ENCODE data around the gene KCNJ12. TPM values are rescaled to one million over a fixed set of nuclear protein-coding genes. Genes with fewer than 3 reads are reported as not detected.

The KCNJ12 gene
- total RNA-seq, 1 donor from 2014 or later = 0.76 TPM

- no peaks in the 10 kb centered on the region for H3K9me3 Mint-ChIP-seq
- no peak overlapping the region for H3K27ac Mint-ChIP-seq
- TF ChIP-seq CTCF (IDR thresholded peaks at IDR 0.05; ENCODE audit: unreplicated experiment) = no peak
- H3K36me3 Mint-ChIP-seq = no peaks in the 10 kb centered on the region
- H3K27me3 Mint-ChIP-seq (ENCODE audit: low read depth) = peaks cover 2% of the 10 kb centered on the region
- H3K4me3 Mint-ChIP-seq = no peak overlapping the region
- no peaks in the 10 kb centered on the region for H3K4me1 Mint-ChIP-seq
- no peak for DNase-seq (ENCODE audit: low spot score in 2 of 2, unreplicated experiment in 2 of 2)
These were observed 16.7 kb upstream of the KCNJ12 start for GRCh38 chr17:21359483-21359840.

GRCh38 chr17:21360048-21360447, 16.1 kb upstream of the KCNJ12 start:
- no peak for DNase-seq (ENCODE audit: low spot score in 2 of 2, unreplicated experiment in 2 of 2)
- no peaks in the 10 kb centered on the region for H3K36me3 Mint-ChIP-seq
- H3K4me1 Mint-ChIP-seq = no peaks in the 10 kb centered on the region
- TF ChIP-seq CTCF (IDR thresholded peaks at IDR 0.05; ENCODE audit: unreplicated experiment) = no peak
- peaks cover 2% of the 10 kb centered on the region for H3K27me3 Mint-ChIP-seq (ENCODE audit: low read depth)
- no peak overlapping the region for H3K4me3 Mint-ChIP-seq
- H3K27ac Mint-ChIP-seq = no peak overlapping the region
- H3K9me3 Mint-ChIP-seq = no peaks in the 10 kb centered on the region

- Mint-ChIP-seq H3K36me3 (no peaks in the 10 kb centered on the region), H3K4me3 (no peak overlapping the region), H3K4me1 (no peaks in the 10 kb centered on the region), H3K27ac (no peak overlapping the region), H3K27me3 (ENCODE audit: low read depth) (peaks cover 2% of the 10 kb centered on the region), H3K9me3 (no peaks in the 10 kb centered on the region)
- DNase-seq (ENCODE audit: low spot score in 2 of 2, unreplicated experiment in 2 of 2) = no peak
- TF ChIP-seq CTCF (IDR thresholded peaks at IDR 0.05; ENCODE audit: unreplicated experiment) = no peak
These were observed 14.9 kb upstream of the KCNJ12 start for GRCh38 chr17:21361020-21361809.

- H3K4me3 Mint-ChIP-seq = no peak overlapping the region
- peaks cover 7% of the 10 kb centered on the region for H3K27me3 Mint-ChIP-seq (ENCODE audit: low read depth)
- H3K4me1 Mint-ChIP-seq = no peaks in the 10 kb centered on the region
- TF ChIP-seq CTCF (IDR thresholded peaks at IDR 0.05; ENCODE audit: unreplicated experiment) = no peak
- H3K9me3 Mint-ChIP-seq = no peaks in the 10 kb centered on the region
- no peaks in the 10 kb centered on the region for H3K36me3 Mint-ChIP-seq
- H3K27ac Mint-ChIP-seq = no peak overlapping the region
- DNase-seq (ENCODE audit: low spot score in 2 of 2, unreplicated experiment in 2 of 2) = no peak
These were observed 13.7 kb upstream of the KCNJ12 start for GRCh38 chr17:21362331-21362931.

- Mint-ChIP-seq H3K36me3 (no peaks in the 10 kb centered on the region), H3K27me3 (ENCODE audit: low read depth) (peaks cover 14% of the 10 kb centered on the region), H3K27ac (no peak overlapping the region), H3K9me3 (no peaks in the 10 kb centered on the region), H3K4me1 (no peaks in the 10 kb centered on the region), H3K4me3 (no peak overlapping the region)
- no peak for TF ChIP-seq CTCF (IDR thresholded peaks at IDR 0.05; ENCODE audit: unreplicated experiment)
- DNase-seq (ENCODE audit: low spot score in 2 of 2, unreplicated experiment in 2 of 2) = no peak
These were observed 12.1 kb upstream of the KCNJ12 start for GRCh38 chr17:21363776-21364642.

Data from mesothelial cell of epicardium (in vitro differentiated cells).